ENCODE results near the gene PIPOX. TPM values are rescaled to one million over a fixed set of nuclear protein-coding genes. Genes with fewer than 3 reads are reported as not detected.

PIPOX gene
- total and polyA plus RNA-seq, 2 donors (not counting 3 experiments of a cell fraction or from before 2014, with no cell fraction given), result 0.62 to 2.5 TPM

DNA sequence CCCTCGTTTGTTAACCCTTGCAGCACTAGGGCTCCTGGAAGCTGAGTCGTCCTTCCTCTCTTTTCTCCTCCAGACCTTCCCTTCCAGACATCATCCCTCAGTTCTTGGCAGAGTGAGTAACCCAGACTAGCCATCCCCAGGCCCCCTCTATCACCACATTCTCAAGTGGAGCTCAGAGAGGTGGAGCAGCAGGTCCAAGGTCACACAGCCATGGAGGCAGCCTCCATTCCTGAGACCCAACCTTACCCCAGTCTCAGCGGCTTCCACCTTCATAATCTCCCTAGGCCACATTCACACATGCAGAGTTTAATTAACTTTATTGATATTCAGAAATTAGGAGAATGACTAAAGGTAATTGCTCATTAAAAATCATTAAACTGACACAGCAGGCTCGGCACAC lies 40.1 kb upstream of the PIPOX start:
- Histone ChIP-seq H3K36me3 (ENCODE audit: control insufficient read depth in 2 of 2, extremely low read depth in 1 of 2, insufficient read depth in 2 of 2, low read length in 2 of 2) (no peaks in the 10 kb centered on the region), H3K79me2 (ENCODE audit: control insufficient read depth, insufficient read depth, low read length) (no peaks in the 10 kb centered on the region), H3K9me1 (replicated peaks; ENCODE audit: control insufficient read depth, extremely low read depth, insufficient read depth, low read length) (no peaks in the 10 kb centered on the region), H3K27ac (ENCODE audit: insufficient read depth, low read depth, low read length) (no peak overlapping the region), H4K20me1 (replicated peaks; ENCODE audit: control insufficient read depth, extremely low read depth, insufficient read depth, low read length) (no peaks in the 10 kb centered on the region), H3K4me2 (ENCODE audit: insufficient read depth, low read length) (no peak overlapping the region), H3K4me1 (ENCODE audit: control insufficient read depth, extremely low read depth, insufficient read depth, low read length) (no peaks in the 10 kb centered on the region), H3K4me3 (replicated peaks in 1 of 3; ENCODE audit: insufficient read depth in 1 of 3, low read depth in 1 of 3, low read length in 3 of 3) (no peak overlapping the region), H3K9me3 (replicated peaks; ENCODE audit: control insufficient read depth, insufficient read depth, low read length) (no peaks in the 10 kb centered on the region), H3K27me3 (ENCODE audit: control insufficient read depth in 2 of 2, insufficient read depth in 2 of 2, low read length in 2 of 2) (peaks cover 28 to 31% of the 10 kb centered on the region in 2 experiments), H3K9ac (replicated peaks; ENCODE audit: extremely low read depth, insufficient read depth, low read length) (no peak overlapping the region), H2AFZ (ENCODE audit: low read depth, low read length) (no peak overlapping the region)
- intact Hi-C loops (cut with micrococcal nuclease), result no loop called here
- BruUV-seq (replicated peaks), result no TSS peak
- dilution Hi-C loops (cut with MboI; ENCODE audit: extremely low pct_ligation_motif_present, low sequenced_read_pairs), result no loop called here
- ChIA-PET CTCF (interaction anchor here (2.2 kb wide), 1 partner anchor 121 kb away, joined by 7 read pairs; no protein-coding TSS in a partner anchor), POLR2A (no interaction called here)
- no peak for FAIRE-seq
- TF ChIP-seq MAX (IDR thresholded peaks at IDR 0.05; ENCODE audit: insufficient read depth, insufficient read length), result no peak
- no peak for TF ChIP-seq MYC (IDR thresholded peaks at IDR 0.05; ENCODE audit: low read depth, low read length)
- TF ChIP-seq CTCF (IDR thresholded peaks at IDR 0.05; ENCODE audit: extremely low read depth in 1 of 2, insufficient read depth in 1 of 2, low read depth in 1 of 2, low read length in 2 of 2), result no peak
- no peak for TF ChIP-seq POLR2AphosphoS5 (IDR thresholded peaks at IDR 0.05; ENCODE audit: insufficient read depth, low read depth, low read length)
- TF ChIP-seq EZH2 (IDR thresholded peaks at IDR 0.05; ENCODE audit: borderline replicate concordance, low read depth, low read length, severe bottlenecking), result no peak
- TF ChIP-seq FOS (IDR thresholded peaks at IDR 0.05; ENCODE audit: borderline replicate concordance, insufficient read depth, low read length), result no peak
- no peak for TF ChIP-seq POLR2A (IDR thresholded peaks at IDR 0.05; ENCODE audit: low read depth, low read length)
- TF ChIP-seq JUN (IDR thresholded peaks at IDR 0.05; ENCODE audit: borderline replicate concordance, insufficient read depth, insufficient read length, low read depth), result no peak
- no peak for TF ChIP-seq GATA2 (IDR thresholded peaks at IDR 0.05; ENCODE audit: insufficient read depth, insufficient read length, low read depth, low read length)
- DNase-seq (ENCODE audit: low read depth, low spot score), result no peak
